Lung (tissue), 12 donors: Measurements from ENCODE around the gene GORASP2. TPM values are rescaled to one million over a fixed set of nuclear protein-coding genes. Genes with fewer than 3 reads are reported as not detected.

Source experiments
- ATAC-seq: fragments of 200-7000 bp; cut with Tn5 transposase; one replicate; pipeline ENCODE4 v1.9.1; 2020; ENCODE audit warnings: moderate number of reproducible peaks; ENCODE audit not compliant: insufficient read depth, low FRiP score
- DNase-seq, 3 donors: peaks; one replicate each; pipeline ENCODE4 v3.0.0-alpha.2; 2013 to 2017
- H3K27ac ChIP-seq, 2 donors: one replicate each; pipeline ENCODE4 v1.5.1; 2013; ENCODE audit warnings: mild to moderate bottlenecking in 2 of 2, moderate library complexity in 2 of 2, control low read depth in 1 of 2, inconsistent platforms in 1 of 2, low read depth in 1 of 2, low read length in 1 of 2
- H3K27me3 ChIP-seq, 3 donors: one replicate each; pipeline ENCODE4 v1.5.1; 2013; ENCODE audit warnings: low read length in 2 of 3; ENCODE audit not compliant: control insufficient read depth in 3 of 3, insufficient read depth in 3 of 3
- H3K36me3 ChIP-seq, 4 donors: one replicate each; pipeline ENCODE4 v1.5.1; 2013; ENCODE audit warnings: low read length in 4 of 4, mild to moderate bottlenecking in 1 of 4, moderate library complexity in 1 of 4; ENCODE audit not compliant: control insufficient read depth in 4 of 4, insufficient read depth in 4 of 4
- H3K4me1 ChIP-seq, 5 donors: one replicate each; pipeline ENCODE4 v1.5.1; 2013; ENCODE audit warnings: low read length in 5 of 5, mild to moderate bottlenecking in 2 of 5, moderate library complexity in 1 of 5; ENCODE audit not compliant: control insufficient read depth in 5 of 5, insufficient read depth in 5 of 5
- H3K4me3 ChIP-seq: one replicate; pipeline ENCODE4 v1.5.1; 2013; ENCODE audit warnings: mild to moderate bottlenecking, control low read depth, moderate library complexity
- H3K9ac ChIP-seq, 2 donors: one replicate each; pipeline ENCODE4 v1.5.1; 2013; ENCODE audit warnings: low read length in 2 of 2, control low read depth in 1 of 2; ENCODE audit not compliant: insufficient read depth in 1 of 2
- H3K9me3 ChIP-seq, 4 donors: one replicate each; pipeline ENCODE4 v1.5.1; 2013; ENCODE audit warnings: low read length in 3 of 4, mild to moderate bottlenecking in 1 of 4, moderate library complexity in 1 of 4; ENCODE audit not compliant: control insufficient read depth in 4 of 4, insufficient read depth in 3 of 4
- WGBS, 2 donors: extraction: QIAGEN DNeasy Blood & Tissue Kit; methylation state at CpG; one replicate each; pipeline ENCODE4 v1.1.7; 2013; 5-methylcytosine and 5-hydroxymethylcytosine counted together
- polyA plus RNA-seq, 2 donors: library from polyadenylated mRNA; stranded (reverse); fragments of 200-250 nt; gene quantifications; one replicate each; pipeline ENCODE4 v1.2.1, GENCODE V29; 2013
- total RNA-seq, 2 donors: library from RNA; depleted of rRNA in 1 of 2; stranded (reverse); fragments of >200 nt in 1 of 2; gene quantifications; one replicate each; pipeline ENCODE4 v1.2.1, GENCODE V29; 2014 to 2021
- TF ChIP-seq, protein P1 (sequence below): IDR thresholded peaks from 2 replicates; pipeline ENCODE4 v1.5.1; 2012; ENCODE audit warnings: mild to moderate bottlenecking; ENCODE audit errors: control extremely low read depth, extremely low read depth
- donor health status: control.
- donor health status: control.
- donor health status: Bipolar disorder and iron deficiency.
- donor health status: healthy.
- donor health status: DM: yes; HTN: yes; CAD: no.

The GORASP2 gene
- total and polyA plus RNA-seq, 4 donors = 32.1 to 65.2 (median 45.6) TPM

DNA sequence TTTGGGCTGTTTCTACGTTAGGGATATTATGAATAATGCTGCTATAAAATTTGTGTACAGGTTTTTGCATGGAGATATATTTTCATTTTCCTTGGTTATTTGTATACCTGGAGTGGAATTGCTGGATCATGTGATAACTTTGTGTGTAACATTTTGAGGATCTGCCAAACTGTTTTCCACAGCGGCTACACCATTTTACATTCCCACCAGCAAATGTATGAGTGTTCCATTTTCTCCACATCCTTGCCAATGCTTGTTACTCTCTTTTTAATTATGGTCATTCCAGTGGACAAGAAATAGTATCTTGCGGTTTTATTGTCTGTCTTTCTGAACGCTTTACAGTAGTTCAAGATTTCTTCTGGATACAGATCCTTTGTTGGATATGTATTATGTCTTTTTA lies 13.6 kb downstream of the GORASP2 start:
- Histone ChIP-seq H3K36me3 (no peaks in the 10 kb centered on the region), H3K9ac (no peak overlapping the region), H3K4me1 (peaks cover 0 to 9% (median 0%) of the 10 kb centered on the region in 5 donors), H3K4me3 (no peak overlapping the region), H3K27me3 (no peaks in the 10 kb centered on the region), H3K27ac (no peak overlapping the region), H3K9me3 (no peaks in the 10 kb centered on the region)
- TF ChIP-seq, protein P1, sequence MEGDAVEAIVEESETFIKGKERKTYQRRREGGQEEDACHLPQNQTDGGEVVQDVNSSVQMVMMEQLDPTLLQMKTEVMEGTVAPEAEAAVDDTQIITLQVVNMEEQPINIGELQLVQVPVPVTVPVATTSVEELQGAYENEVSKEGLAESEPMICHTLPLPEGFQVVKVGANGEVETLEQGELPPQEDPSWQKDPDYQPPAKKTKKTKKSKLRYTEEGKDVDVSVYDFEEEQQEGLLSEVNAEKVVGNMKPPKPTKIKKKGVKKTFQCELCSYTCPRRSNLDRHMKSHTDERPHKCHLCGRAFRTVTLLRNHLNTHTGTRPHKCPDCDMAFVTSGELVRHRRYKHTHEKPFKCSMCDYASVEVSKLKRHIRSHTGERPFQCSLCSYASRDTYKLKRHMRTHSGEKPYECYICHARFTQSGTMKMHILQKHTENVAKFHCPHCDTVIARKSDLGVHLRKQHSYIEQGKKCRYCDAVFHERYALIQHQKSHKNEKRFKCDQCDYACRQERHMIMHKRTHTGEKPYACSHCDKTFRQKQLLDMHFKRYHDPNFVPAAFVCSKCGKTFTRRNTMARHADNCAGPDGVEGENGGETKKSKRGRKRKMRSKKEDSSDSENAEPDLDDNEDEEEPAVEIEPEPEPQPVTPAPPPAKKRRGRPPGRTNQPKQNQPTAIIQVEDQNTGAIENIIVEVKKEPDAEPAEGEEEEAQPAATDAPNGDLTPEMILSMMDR = no peak
- 96 to 97% methylated on average over 4 of the region's 4 CpGs for WGBS, 2 donors
- ATAC-seq = no peak
- DNase-seq = no peak

DNA sequence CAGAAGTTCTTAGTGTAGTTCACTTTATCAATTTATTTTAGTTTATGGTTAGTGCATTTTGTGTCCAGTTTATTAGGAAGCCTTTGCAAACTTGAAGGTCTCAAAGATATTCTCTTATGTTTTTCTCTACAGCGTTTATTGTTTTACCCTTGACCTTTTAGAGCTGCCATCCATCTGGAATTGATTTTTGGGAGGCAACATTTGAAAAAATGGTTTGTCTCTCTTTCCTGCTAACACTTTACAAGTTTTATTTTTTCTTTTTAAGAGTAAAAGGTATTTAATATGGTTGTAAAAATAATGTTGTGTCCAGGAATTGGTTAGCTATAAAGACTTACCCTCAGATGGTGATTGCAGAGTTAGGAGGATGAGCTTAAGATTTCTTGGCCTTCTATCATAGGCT lies 14.0 kb downstream of the GORASP2 start:
- H3K36me3 ChIP-seq = no peaks in the 10 kb centered on the region
- WGBS, 2 donors = 88 to 100% methylated on average over 1 of the region's 1 CpG
- no peak overlapping the region for H3K4me3 ChIP-seq
- TF ChIP-seq, protein P1 = no peak
- ATAC-seq (no peak), DNase-seq (no peak)
- H3K27me3 ChIP-seq = no peaks in the 10 kb centered on the region
- no peak overlapping the region for H3K9ac ChIP-seq
- no peak overlapping the region for H3K27ac ChIP-seq
- no peaks in the 10 kb centered on the region for H3K9me3 ChIP-seq
- H3K4me1 ChIP-seq = peaks cover 0 to 9% (median 0%) of the 10 kb centered on the region in 5 donors

DNA sequence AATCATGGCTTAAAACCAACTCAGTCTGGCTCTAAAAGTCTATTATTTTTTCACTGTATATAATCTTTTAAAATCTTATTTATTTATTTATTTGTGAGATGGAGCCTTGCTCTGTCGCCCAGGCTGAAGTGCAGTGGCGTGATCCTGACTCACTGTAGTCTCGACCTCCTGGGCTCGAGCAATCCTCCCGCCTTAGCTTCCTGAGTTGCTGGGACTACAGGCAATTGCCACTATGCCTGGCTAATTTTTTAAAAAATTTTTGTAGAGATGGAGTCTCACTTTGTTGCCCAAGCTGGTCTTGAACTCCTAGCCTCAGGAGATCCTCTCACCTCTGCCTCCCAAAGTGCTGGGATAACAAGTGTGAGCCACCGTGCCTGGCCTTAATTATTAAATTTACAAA lies 14.5 kb downstream of the GORASP2 start:
- H3K9me3 ChIP-seq = no peaks in the 10 kb centered on the region
- DNase-seq (no peak), ATAC-seq (no peak)
- H3K4me1 ChIP-seq = peaks cover 0 to 9% (median 0%) of the 10 kb centered on the region in 5 donors
- no peak overlapping the region for H3K27ac ChIP-seq
- whole genome bisulfite sequencing, 2 donors = 80 to 81% methylated on average over 6 of the region's 6 CpGs
- TF ChIP-seq, protein P1 = no peak
- no peaks in the 10 kb centered on the region for H3K36me3 ChIP-seq
- H3K4me3 ChIP-seq = no peak overlapping the region
- H3K9ac ChIP-seq = no peak overlapping the region
- no peaks in the 10 kb centered on the region for H3K27me3 ChIP-seq

DNA sequence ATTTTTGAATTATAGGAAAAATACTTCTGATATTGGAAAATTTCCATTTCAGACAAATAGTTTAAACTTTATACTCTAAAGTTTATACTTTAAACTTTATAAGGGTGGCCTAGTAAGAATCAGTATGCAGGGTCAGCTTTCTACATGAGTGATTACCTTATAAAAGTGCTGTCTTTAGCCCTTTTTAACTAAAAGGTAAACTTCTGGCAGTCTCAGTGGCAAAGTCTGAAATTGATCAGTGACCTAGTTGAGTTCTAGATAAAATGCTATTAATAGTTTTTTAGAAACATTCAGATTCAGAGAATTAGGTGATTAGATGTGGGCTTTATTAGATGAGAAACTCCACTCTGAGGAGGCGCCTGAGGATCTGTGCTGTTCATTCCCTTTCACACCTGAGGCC lies 15.5 kb downstream of the GORASP2 start:
- TF ChIP-seq, protein P1 = no peak
- 96 to 100% methylated on average over 1 of the region's 1 CpG for WGBS, 2 donors

More for the DNA sequence above, 15.5 kb downstream of the GORASP2 start:
- Histone ChIP-seq H3K9ac (no peak overlapping the region), H3K4me3 (no peak overlapping the region), H3K27me3 (no peaks in the 10 kb centered on the region), H3K36me3 (peaks cover 0 to 2% (median 0%) of the 10 kb centered on the region in 4 donors), H3K9me3 (no peaks in the 10 kb centered on the region), H3K27ac (no peak overlapping the region), H3K4me1 (peaks cover 0 to 7% (median 0%) of the 10 kb centered on the region in 5 donors)
- DNase-seq (no peak), ATAC-seq (no peak)
